GM10266 (cell line): ENCODE results near the gene FAM120B.
"Not testable (repeated sequence)": the region's sequence is repeated elsewhere in the genome, so short reads cannot be mapped to it uniquely, and the experiment has no call there.

ENCODE experiments used
- DNase-seq: peaks from one replicate; pipeline ENCODE4 v3.0.0; 2012; ENCODE audit errors: extremely low spot score
- CTCF ChIP-seq: IDR thresholded peaks from 2 replicates; pipeline ENCODE4 v1.5.1; 2012; ENCODE audit warnings: mild to moderate bottlenecking, low read depth; ENCODE audit not compliant: control insufficient read depth, insufficient read depth; ENCODE audit errors: missing control alignments

FAM120B gene

DNA sequence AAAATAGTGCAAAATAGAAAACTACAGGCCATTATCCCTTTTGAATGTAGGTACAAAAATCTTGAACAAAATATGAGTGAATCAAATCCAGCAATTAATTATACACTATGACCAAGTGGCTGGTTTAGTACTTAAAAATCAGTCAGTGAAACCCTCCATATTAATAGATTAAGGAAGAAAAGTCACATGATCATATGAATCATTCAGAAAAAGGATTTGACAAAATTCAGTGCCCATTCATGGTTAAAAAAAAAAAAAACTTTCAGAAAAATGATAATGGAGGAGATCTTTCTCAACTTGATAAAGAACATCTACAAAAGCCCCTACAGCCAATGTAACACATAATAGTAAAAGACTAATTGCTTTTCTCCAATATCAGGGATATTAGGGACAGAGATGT, 75.0 kb downstream of the FAM120B start:
- DNase-seq: no peak
- no peak for TF ChIP-seq CTCF

DNA sequence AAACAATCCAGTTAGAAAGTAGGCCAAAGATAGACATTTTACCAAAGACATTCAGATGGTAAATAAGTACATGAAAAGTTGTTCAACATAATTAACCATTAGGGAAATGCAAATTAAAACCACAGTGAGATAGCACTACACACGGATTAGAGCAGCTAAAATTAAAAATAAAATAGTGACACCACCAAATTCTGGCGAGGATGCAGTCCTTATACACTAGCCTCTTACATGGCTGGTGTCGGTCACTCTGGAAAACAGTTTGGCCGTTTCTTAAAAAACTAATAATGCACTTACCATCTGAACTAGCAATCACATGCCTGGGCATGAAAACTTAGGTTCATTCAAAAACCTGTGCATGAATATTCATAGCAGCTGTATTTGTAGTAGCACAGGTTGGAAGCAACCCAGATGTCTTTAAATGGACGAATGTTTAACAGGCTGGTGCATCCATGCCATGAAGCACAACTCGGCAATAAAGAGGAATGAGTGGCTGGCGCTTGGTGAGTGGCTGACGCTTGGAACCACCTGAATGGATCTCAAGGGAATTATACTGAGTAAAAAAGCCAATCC, 77.0 kb downstream of the FAM120B start:
- no peak for TF ChIP-seq CTCF
- no peak for DNase-seq

- no peak for TF ChIP-seq CTCF
- no peak for DNase-seq
Observed at GRCh38 chr6:170385506-170385905, 78.9 kb downstream of the FAM120B start.

DNA sequence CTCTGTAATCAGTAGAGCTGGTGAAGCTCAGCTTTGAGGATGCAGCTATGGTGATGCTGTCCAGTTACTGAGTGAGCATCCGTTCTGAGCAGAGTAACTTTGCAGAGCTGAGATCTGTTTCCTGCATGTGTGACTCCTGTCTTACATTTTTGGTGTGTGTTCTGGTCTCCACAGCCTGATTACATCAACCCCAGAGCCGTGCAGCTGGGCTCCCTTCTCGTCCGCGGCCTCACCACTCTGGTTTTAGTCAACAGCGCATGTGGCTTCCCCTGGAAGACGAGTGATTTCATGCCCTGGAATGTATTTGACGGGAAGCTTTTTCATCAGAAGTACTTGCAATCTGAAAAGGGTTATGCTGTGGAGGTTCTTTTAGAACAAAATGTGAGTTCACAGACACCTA, 81.6 kb downstream of the FAM120B start:
- no peak for TF ChIP-seq CTCF
- no peak for DNase-seq

DNA sequence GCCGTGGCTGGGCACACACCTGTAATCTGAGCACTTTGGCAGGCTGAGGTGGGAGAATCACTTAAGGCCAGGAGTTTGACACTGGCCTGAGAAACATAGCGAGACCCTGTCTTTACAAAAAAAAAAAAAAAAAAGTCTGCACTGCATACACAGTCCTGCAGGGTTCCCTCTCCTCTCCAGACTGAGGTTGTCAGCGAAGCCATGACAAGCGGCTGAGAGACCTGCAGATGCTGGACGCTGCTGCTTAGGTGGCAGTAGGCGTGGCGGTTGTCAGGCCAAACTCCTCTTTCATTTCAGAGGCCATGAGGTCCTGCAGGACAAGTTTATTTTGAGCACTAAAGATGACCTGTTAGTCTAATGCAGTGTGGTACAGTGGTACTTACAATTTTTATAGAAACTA, 86.5 kb downstream of the FAM120B start:
- no peak for TF ChIP-seq CTCF
- no peak for DNase-seq

DNA sequence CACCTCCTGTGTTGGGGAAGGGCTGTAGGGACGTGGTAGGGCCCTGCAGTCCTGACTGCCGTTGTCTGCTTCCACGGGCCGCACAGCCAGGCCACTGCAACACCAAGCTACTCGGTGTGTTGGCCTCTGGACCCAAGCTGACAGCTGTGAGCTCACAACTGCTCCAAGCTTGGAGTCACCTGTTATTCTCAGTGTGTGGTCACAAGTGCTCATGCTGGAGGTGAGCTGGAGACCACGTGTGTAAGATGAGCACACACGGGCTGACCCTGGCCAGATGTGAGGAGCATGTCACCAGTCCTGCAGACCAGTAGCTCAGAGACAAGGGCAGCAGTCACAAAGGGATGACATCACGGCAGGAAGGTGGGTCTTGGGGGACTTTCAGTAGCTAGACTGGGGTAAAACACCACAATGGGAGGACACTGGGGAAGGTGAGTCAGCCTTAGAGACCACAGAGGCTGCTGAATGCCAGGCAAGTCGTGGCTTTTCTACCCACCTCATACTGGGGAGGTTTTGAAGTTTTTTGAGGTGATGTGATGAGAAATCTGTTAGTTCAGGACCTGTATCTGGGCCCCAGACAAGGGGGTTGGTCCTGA, 87.3 kb downstream of the FAM120B start:
- no peak for TF ChIP-seq CTCF
- DNase-seq: no peak

GRCh38 chr6:170394980-170395379, 88.4 kb downstream of the FAM120B start:
- TF ChIP-seq CTCF: no peak
- no peak for DNase-seq

GRCh38 chr6:170398743-170399369, 92.3 kb downstream of the FAM120B start:
- DNase-seq: not testable (repeated sequence)

DNA sequence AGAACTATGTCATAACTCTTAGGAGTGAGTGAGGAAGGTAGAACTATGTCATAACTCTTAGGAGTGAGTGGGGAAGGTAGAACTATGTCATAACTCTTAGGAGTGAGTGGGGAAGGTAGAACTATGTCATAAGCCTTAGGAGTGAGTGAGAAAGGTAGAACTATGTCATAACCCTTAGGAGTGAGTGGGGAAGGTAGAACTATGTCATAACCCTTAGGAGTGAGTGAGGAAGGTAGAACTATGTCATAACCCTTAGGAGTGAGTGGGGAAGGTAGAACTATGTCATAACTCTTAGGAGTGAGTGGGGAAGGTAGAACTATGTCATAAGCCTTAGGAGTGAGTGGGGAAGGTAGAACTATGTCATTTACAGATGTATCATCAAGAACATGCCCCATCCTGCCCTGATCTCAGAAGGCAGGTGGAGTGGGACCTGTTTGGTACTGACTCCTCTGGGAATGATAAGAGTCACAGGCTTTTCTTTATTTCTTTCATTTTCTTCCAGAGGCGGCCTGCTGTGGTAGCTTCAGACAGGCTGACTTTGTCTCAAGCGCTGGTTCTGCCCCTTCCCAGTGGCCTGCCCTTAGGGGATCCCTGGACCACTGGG, 93.5 kb downstream of the FAM120B start:
- DNase-seq: not testable (repeated sequence)
